Fibroblast of skin of scalp (primary cell): Measurements from ENCODE around the gene TATDN2.

Experiments
- DNase-seq: peaks from one replicate; pipeline ENCODE4 v3.0.0-alpha.2; 2013

TATDN2 gene

GRCh38 chr3:10320320-10320677 lies 72.0 kb downstream of the TATDN2 start:
- DNase-seq, result no peak

DNA sequence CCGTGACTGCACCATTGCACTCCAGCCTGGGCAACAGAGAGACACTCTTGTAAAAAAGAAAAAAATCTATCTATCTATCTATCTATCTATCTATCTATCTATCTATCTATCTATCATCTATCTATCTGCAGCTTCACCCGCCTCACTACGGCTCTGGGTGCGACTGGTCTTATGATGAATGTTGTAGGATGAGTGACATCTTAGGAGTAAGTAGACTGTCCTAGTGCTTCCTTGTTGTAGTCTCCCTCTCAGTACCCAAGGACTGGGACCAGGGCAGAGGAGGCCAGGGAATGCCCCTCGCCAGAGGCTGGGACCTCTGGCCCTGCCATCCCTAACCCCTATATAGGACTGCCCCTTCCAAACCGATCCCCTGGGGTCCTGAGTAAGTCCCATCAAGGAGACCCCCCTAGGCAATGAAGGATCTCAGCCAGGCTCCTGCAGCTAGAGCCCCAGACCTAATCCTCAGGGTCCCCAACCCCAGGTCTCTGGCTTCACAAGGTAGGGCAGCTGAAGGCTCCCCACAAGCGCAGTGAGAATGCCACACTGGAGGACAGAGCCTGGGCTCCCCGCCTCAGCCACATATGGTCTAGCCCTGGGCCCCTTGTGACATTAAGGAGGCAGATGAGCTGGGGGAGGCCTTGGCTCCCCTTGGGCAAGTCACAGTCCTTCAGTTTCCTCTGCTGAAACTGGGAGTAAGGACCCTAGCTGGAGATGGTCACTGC lies 73.5 kb downstream of the TATDN2 start:
- DNase-seq, result no peak

DNA sequence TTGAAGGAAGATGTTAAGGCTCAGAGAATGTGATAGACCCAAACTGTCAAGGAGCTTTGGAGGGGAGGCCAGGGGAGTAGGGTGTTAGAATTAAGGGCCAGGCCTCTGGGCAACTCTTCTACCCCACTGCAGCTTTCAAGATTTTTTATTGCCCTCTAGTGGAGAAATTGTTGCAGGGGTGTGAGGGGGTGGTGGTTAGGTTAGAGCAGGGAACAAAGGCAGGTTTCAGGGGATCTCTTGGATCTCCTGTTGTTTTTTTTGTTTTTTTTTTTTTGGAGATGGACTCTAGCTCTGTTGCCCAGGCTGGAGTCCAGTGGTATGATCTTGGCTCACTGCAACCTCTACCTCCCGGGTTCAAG lies 74.1 kb downstream of the TATDN2 start:
- no peak for DNase-seq

GRCh38 chr3:10327592-10327991 lies 79.3 kb downstream of the TATDN2 start:
- no peak for DNase-seq

GRCh38 chr3:10328460-10329071 lies 80.3 kb downstream of the TATDN2 start:
- no peak for DNase-seq

DNA sequence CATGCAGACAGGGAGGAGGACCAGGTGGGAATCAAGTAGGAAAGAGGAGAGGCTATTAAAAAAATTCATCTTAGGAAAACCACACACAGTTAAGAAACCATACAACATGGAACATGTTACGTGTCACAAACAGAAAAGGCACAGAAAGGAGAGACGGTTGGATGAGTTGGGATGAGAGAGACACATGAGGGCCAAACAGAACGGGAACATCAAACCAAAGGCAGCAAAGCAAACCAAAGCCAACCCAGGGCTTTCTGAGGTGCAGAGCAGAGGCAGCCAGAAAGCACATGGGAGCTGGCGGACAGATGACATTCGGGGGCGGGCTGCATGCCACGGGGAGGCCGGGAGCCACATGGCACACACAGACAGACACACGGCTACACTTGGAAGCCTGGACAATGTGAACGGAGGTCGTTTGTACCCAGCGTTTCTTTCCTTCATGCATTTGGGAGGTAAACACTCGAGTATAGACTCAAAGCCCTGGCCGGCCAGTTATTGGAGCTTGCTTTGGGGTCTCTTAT lies 81.3 kb downstream of the TATDN2 start:
- no peak for DNase-seq

DNA sequence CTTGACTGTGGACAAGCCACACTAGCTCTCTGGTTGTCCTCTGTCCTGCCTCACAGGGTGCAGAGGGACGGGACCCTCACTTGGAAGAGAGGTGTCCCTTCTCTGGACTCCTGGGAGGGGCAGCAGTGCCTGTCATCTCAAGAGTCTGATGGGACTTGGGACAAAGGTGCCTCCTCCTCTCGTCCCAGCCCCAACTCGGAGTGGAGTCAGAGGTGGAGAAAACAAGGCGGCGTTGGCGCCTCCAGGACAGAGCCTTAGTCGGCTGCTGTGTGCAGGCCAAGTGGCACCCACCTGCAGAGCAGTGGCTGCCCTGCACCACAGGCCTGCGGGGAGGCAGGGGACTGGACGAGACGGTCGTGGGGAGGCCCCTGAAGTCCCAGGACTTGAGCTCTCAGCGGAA lies 82.1 kb downstream of the TATDN2 start:
- no peak for DNase-seq
